HG02642 (cell line): ENCODE data around the gene AVP.

ENCODE experiments used
- ATAC-seq: cut with Tn5 transposase; IDR thresholded peaks from one replicate; pipeline ENCODE4 v1.9.1; 2021; ENCODE audit warnings: mild to moderate bottlenecking; ENCODE audit not compliant: unreplicated experiment, poor library complexity

The AVP gene

GRCh38 chr20:3111507-3111906, 27.0 kb upstream of the AVP start:
- ATAC-seq = no peak

GRCh38 chr20:3109350-3110302, 25.1 kb upstream of the AVP start:
- ATAC-seq = no peak

- ATAC-seq = no peak
Observed at GRCh38 chr20:3107464-3108025, 23.0 kb upstream of the AVP start.

GRCh38 chr20:3106658-3107463, 22.3 kb upstream of the AVP start:
- ATAC-seq = no peak

GRCh38 chr20:3106185-3106584, 21.7 kb upstream of the AVP start:
- ATAC-seq = no peak

GRCh38 chr20:3105256-3106137, 21.0 kb upstream of the AVP start:
- no peak for ATAC-seq

- ATAC-seq = no peak
Observed at GRCh38 chr20:3103369-3104032, 19.0 kb upstream of the AVP start.

- ATAC-seq = no peak
Observed at GRCh38 chr20:3102575-3103368, 18.2 kb upstream of the AVP start.

- no peak for ATAC-seq
Observed at GRCh38 chr20:3101737-3102574, 17.4 kb upstream of the AVP start.

- ATAC-seq = no peak
Observed at GRCh38 chr20:3101251-3101650, 16.7 kb upstream of the AVP start.

- no peak for ATAC-seq
Observed at GRCh38 chr20:3100480-3100879, 16.0 kb upstream of the AVP start.

GRCh38 chr20:3094848-3095629, 10.5 kb upstream of the AVP start:
- ATAC-seq = no peak

GRCh38 chr20:3093861-3094361, 9.4 kb upstream of the AVP start:
- no peak for ATAC-seq

- no peak for ATAC-seq
Observed at GRCh38 chr20:3092611-3093379, 8.3 kb upstream of the AVP start.

- no peak for ATAC-seq
Observed at GRCh38 chr20:3090565-3090964, 6.0 kb upstream of the AVP start.

GRCh38 chr20:3088031-3088430, 3.5 kb upstream of the AVP start:
- no peak for ATAC-seq
